Suprapubic skin (tissue), 4 donors: Measurements from ENCODE around the gene HACD2. TPM values are rescaled to one million over a fixed set of nuclear protein-coding genes. Genes with fewer than 3 reads are reported as not detected.
"Not testable (repeated sequence)": the region's sequence is repeated elsewhere in the genome, so short reads cannot be mapped to it uniquely, and the experiment has no call there.

ENCODE experiments used
- DNase-seq, 2 donors: peaks; one replicate each; pipeline ENCODE4 v3.0.0-alpha.2; 2019; ENCODE audit warnings: low spot score in 2 of 2
- H3K27ac ChIP-seq: fragments of 200-600 bp; sonication (generic); one replicate; pipeline ENCODE4 v1.5.1; 2019
- H3K27me3 ChIP-seq: fragments of 200-600 bp; sonication (generic); one replicate; pipeline ENCODE4 v1.5.1; 2019
- H3K36me3 ChIP-seq: fragments of 200-600 bp; sonication (generic); one replicate; pipeline ENCODE4 v1.5.1; 2019
- H3K4me1 ChIP-seq: fragments of 200-600 bp; sonication (generic); one replicate; pipeline ENCODE4 v1.5.1; 2019
- H3K4me3 ChIP-seq: fragments of 200-600 bp; sonication (generic); one replicate; pipeline ENCODE4 v1.5.1; 2019; ENCODE audit warnings: mild to moderate bottlenecking
- H3K9me3 ChIP-seq: fragments of 200-600 bp; sonication (generic); one replicate; pipeline ENCODE4 v1.5.1; 2019
- EP300 ChIP-seq: sonication (generic); formaldehyde crosslinking; IDR thresholded peaks from one replicate; pipeline ENCODE4 v1.6.1; 2017; ENCODE audit warnings: antibody characterized with exemption
- POLR2A ChIP-seq, 2 donors: fragments of 450-650 bp; IDR thresholded peaks; one replicate each; pipeline ENCODE4 v1.6.1; 2017; ENCODE audit warnings: antibody characterized with exemption in 2 of 2, mild to moderate bottlenecking in 2 of 2, moderate library complexity in 2 of 2
- POLR2AphosphoS5 ChIP-seq, 3 donors: sonication (generic); formaldehyde crosslinking; IDR thresholded peaks; one replicate each; pipeline ENCODE4 v1.6.1; 2017; ENCODE audit warnings: antibody characterized with exemption in 3 of 3
- WGBS: methylation state at CpG from one replicate; pipeline ENCODE4 v1.1.5; 2018; 5-methylcytosine and 5-hydroxymethylcytosine counted together
- total RNA-seq, 4 donors: library from RNA; depleted of rRNA; stranded (reverse); fragments of >200 nt; gene quantifications; one replicate each; pipeline ENCODE4 v1.1.0, GENCODE V29; 2016
- TF ChIP-seq, protein P1 (sequence below), 2 donors: fragments of 200-600 bp in 1 of 2; fragments of 450-650 bp in 1 of 2; sonication (generic) in 1 of 2; IDR thresholded peaks; one replicate each; pipeline ENCODE4 v1.5.1; 2016 to 2019; ENCODE audit warnings: antibody characterized with exemption in 2 of 2, mild to moderate bottlenecking in 1 of 2, moderate library complexity in 1 of 2

HACD2 gene
- total RNA-seq, 4 donors from 2014 or later = 38.5 to 76.3 (median 52.6) TPM

DNA sequence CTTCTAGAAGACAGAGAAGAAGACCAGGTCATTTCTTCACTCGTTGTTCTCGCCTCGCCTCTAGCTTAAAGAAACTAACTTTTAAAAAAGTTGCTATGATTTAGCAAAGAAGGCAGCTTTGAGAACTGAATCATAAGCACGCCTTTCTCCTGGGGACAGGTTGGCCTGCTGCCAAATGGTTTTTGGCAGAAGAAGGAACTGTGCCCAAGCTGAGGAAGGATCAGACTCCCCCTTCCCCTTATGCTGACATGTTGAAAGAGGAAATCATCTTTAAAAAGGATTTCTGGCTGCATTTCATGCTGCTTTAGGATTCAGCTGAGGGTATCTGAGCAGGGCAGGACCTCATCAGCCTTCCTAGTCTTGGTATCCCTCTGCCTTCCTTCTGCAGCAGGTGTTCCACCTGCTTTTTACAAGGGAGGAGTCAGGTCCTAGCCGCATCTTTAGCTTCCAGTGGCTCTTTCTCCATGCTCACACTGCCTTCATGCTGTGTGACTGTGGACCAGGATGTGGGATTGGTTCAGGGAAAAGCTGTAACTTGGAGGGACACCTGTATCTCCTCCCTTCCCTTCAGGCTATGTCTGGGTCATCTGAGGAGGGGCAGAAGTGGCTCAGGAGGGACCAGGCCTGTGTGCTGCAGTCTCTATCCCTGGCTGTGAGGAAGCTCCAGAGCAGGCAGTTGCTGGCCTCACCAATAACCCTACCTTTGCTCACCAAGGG is 34.1 kb upstream of the HACD2 start:
- H3K36me3 ChIP-seq = peaks cover 15% of the 10 kb centered on the region
- H3K27me3 ChIP-seq = no peaks in the 10 kb centered on the region
- H3K4me1 ChIP-seq = peaks cover 47% of the 10 kb centered on the region
- no peak overlapping the region for H3K4me3 ChIP-seq
- no peaks in the 10 kb centered on the region for H3K9me3 ChIP-seq
- H3K27ac ChIP-seq = no peak overlapping the region
- DNase-seq = no peak
- TF ChIP-seq, protein P1, sequence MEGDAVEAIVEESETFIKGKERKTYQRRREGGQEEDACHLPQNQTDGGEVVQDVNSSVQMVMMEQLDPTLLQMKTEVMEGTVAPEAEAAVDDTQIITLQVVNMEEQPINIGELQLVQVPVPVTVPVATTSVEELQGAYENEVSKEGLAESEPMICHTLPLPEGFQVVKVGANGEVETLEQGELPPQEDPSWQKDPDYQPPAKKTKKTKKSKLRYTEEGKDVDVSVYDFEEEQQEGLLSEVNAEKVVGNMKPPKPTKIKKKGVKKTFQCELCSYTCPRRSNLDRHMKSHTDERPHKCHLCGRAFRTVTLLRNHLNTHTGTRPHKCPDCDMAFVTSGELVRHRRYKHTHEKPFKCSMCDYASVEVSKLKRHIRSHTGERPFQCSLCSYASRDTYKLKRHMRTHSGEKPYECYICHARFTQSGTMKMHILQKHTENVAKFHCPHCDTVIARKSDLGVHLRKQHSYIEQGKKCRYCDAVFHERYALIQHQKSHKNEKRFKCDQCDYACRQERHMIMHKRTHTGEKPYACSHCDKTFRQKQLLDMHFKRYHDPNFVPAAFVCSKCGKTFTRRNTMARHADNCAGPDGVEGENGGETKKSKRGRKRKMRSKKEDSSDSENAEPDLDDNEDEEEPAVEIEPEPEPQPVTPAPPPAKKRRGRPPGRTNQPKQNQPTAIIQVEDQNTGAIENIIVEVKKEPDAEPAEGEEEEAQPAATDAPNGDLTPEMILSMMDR (IDR thresholded peaks at IDR 0.05) = no peak
- no peak for TF ChIP-seq EP300
- no peak for TF ChIP-seq POLR2A (IDR thresholded peaks at IDR 0.05)
- no peak for TF ChIP-seq POLR2AphosphoS5 (IDR thresholded peaks at IDR 0.05)
- 23% methylated on average over 5 of the region's 5 CpGs for WGBS

- Histone ChIP-seq H3K4me3 (no peak overlapping the region), H3K36me3 (peaks cover 19% of the 10 kb centered on the region), H3K9me3 (no peaks in the 10 kb centered on the region), H3K27ac (no peak overlapping the region), H3K27me3 (no peaks in the 10 kb centered on the region), H3K4me1 (peaks cover 40% of the 10 kb centered on the region)
- DNase-seq = no peak
- no peak for TF ChIP-seq POLR2AphosphoS5 (IDR thresholded peaks at IDR 0.05)
- TF ChIP-seq EP300 = no peak
- TF ChIP-seq, protein P1 (IDR thresholded peaks at IDR 0.05) = no peak
- TF ChIP-seq POLR2A (IDR thresholded peaks at IDR 0.05) = no peak
- 59% methylated on average over 7 of the region's 7 CpGs for WGBS
Observed at GRCh38 chr3:123618076-123618708, 33.3 kb upstream of the HACD2 start.

DNA sequence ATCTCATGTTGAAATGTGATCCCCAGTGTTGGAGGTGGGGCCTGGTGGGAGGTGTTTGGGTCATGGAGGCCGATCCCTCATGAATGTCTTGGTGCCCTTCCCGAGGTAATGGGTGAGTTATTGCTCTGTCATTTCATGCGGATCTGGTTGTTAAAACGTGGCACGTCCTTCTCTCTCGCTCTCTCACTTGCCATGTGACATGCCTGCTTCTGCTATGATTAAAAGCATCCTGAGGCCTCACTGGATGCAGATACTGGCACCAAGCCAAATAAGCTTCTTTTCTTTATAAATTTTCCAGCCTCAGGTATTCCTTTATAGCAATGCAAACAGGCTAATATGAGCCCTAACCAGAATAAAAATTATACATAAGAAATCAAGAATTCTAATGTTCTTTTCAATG is 31.7 kb upstream of the HACD2 start:
- Histone ChIP-seq H3K4me1 (peaks cover 28% of the 10 kb centered on the region), H3K4me3 (no peak overlapping the region), H3K9me3 (no peaks in the 10 kb centered on the region), H3K36me3 (peaks cover 17% of the 10 kb centered on the region), H3K27ac (no peak overlapping the region), H3K27me3 (no peaks in the 10 kb centered on the region)
- DNase-seq = no peak
- TF ChIP-seq POLR2AphosphoS5 (IDR thresholded peaks at IDR 0.05) (no peak), POLR2A (IDR thresholded peaks at IDR 0.05) (no peak), EP300 (no peak)
- TF ChIP-seq, protein P1 (IDR thresholded peaks at IDR 0.05) = no peak
- WGBS = 80% methylated on average over 6 of the region's 6 CpGs

DNA sequence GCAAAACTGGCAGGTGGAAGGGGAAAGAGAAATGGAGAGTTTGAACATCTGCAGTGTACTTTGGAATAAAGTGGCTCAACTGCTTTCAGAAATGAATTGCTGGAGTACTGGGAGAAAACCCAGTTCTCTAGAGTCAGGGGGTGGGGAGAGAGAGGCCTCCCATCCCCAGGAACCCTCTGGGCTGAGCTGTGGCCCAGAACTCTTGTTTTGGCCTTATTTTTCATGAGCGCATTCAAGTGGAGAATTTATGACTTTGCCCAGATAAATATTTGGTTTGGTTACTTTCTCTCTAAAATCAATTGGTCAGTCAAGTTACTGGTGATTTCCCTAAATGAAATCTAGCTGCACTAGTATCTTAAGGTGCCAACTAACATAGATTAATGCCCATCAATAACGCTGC is 28.7 kb upstream of the HACD2 start:
- Histone ChIP-seq H3K4me1 (peaks cover 12% of the 10 kb centered on the region), H3K27ac (no peak overlapping the region), H3K9me3 (no peaks in the 10 kb centered on the region), H3K36me3 (peaks cover 17% of the 10 kb centered on the region), H3K4me3 (no peak overlapping the region), H3K27me3 (no peaks in the 10 kb centered on the region)
- 90% methylated on average over 2 of the region's 2 CpGs for WGBS
- no peak for DNase-seq
- no peak for TF ChIP-seq POLR2AphosphoS5 (IDR thresholded peaks at IDR 0.05)

GRCh38 chr3:123611674-123612073 is 26.8 kb upstream of the HACD2 start:
- H3K36me3 ChIP-seq = peaks cover 17% of the 10 kb centered on the region
- not testable (repeated sequence) for H3K4me1 ChIP-seq, H3K4me3 ChIP-seq, H3K27ac ChIP-seq, H3K27me3 ChIP-seq, H3K9me3 ChIP-seq, DNase-seq
- 94% methylated on average over 7 of the region's 7 CpGs for WGBS

- TF ChIP-seq EP300 = no peak
- TF ChIP-seq POLR2AphosphoS5 (IDR thresholded peaks at IDR 0.05) = no peak
- TF ChIP-seq POLR2A (IDR thresholded peaks at IDR 0.05) = no peak
- TF ChIP-seq, protein P1 (IDR thresholded peaks at IDR 0.05) = no peak
- Histone ChIP-seq H3K4me1 (no peaks in the 10 kb centered on the region), H3K27ac (no peak overlapping the region), H3K9me3 (no peaks in the 10 kb centered on the region), H3K27me3 (no peaks in the 10 kb centered on the region), H3K4me3 (no peak overlapping the region), H3K36me3 (peaks cover 17% of the 10 kb centered on the region)
- DNase-seq = no peak
Observed at GRCh38 chr3:123611082-123611481, 26.2 kb upstream of the HACD2 start.
